CD4-positive, alpha-beta memory T cell (primary cell): Measurements from ENCODE around the gene LCN6. TPM values are rescaled to one million over a fixed set of nuclear protein-coding genes. Genes with fewer than 3 reads are reported as not detected.
A peak's percentile ranks its signal among the peaks of the same experiment; 100 is the strongest.
"Not testable (repeated sequence)": the region's sequence is repeated elsewhere in the genome, so short reads cannot be mapped to it uniquely, and the experiment has no call there.

Experiments
- CTCF ChIA-PET: fragments of 350-600 bp; sonication (Branson Sonifier 250); formaldehyde crosslinking; loops from one replicate; lab custom pipeline; 2021; ENCODE audit warnings: inconsistent platforms; ENCODE audit not compliant: partially characterized antibody; lab: Charles Lee
- POLR2A ChIA-PET: fragments of 350-600 bp; sonication (Branson Sonifier 250); formaldehyde crosslinking; loops from one replicate; lab custom pipeline; 2021; ENCODE audit not compliant: partially characterized antibody; lab: Charles Lee
- DNase-seq, 5 donors: peaks; one replicate each; pipeline versions ENCODE4 v3.0.0 to v3.0.0-alpha.2; 2020 to 2022; ENCODE audit warnings: mixed read lengths in 1 of 5
- H3K27ac ChIP-seq: one replicate; pipeline ENCODE4 v1.7.0; 2013; ENCODE audit warnings: low read depth, low read length
- H3K27me3 ChIP-seq: 2 replicates; pipeline ENCODE4 v1.7.0; 2013; ENCODE audit warnings: mild to moderate bottlenecking, low read length, moderate library complexity; ENCODE audit not compliant: insufficient read depth
- H3K36me3 ChIP-seq: 2 replicates; pipeline ENCODE4 v1.7.0; 2013; ENCODE audit warnings: mild to moderate bottlenecking, low read length, moderate library complexity; ENCODE audit not compliant: insufficient read depth
- H3K4me1 ChIP-seq: 2 replicates; pipeline ENCODE4 v1.7.0; 2013; ENCODE audit warnings: mild to moderate bottlenecking, low read length, moderate library complexity; ENCODE audit not compliant: insufficient read depth
- H3K4me3 ChIP-seq, 2 donors: one replicate each; pipeline ENCODE4 v1.7.0; 2013; ENCODE audit warnings: low read length in 2 of 2, mild to moderate bottlenecking in 1 of 2
- H3K9me3 ChIP-seq, 2 donors: one replicate each; pipeline ENCODE4 v1.7.0; 2013; ENCODE audit warnings: low read length in 2 of 2, control low read depth in 1 of 2; ENCODE audit not compliant: control insufficient read depth in 1 of 2
- H3K27ac Mint-ChIP-seq, 7 donors: one replicate each; pipeline ENCODE4 v1.8.0; 2020 to 2021; ENCODE audit warnings: mixed read lengths in 7 of 7, mild to moderate bottlenecking in 6 of 7, inconsistent platforms in 3 of 7, moderate library complexity in 3 of 7
- H3K27me3 Mint-ChIP-seq, 2 donors: one replicate each; pipeline ENCODE4 v1.8.0; 2020 to 2021; ENCODE audit warnings: mixed read lengths in 2 of 2
- H3K36me3 Mint-ChIP-seq, 2 donors: one replicate each; pipeline ENCODE4 v1.8.0; 2020 to 2021; ENCODE audit warnings: mixed read lengths in 2 of 2, inconsistent platforms in 1 of 2, mild to moderate bottlenecking in 1 of 2
- H3K4me1 Mint-ChIP-seq, 4 donors: one replicate each; pipeline ENCODE4 v1.8.0; 2020 to 2021; ENCODE audit warnings: mixed read lengths in 4 of 4, mild to moderate bottlenecking in 1 of 4
- H3K4me3 Mint-ChIP-seq, 8 donors: one replicate each; pipeline ENCODE4 v1.8.0; 2020 to 2021; ENCODE audit warnings: mixed read lengths in 8 of 8, mild to moderate bottlenecking in 7 of 8, moderate library complexity in 6 of 8, inconsistent platforms in 3 of 8
- H3K9me3 Mint-ChIP-seq, 8 donors: one replicate each; pipeline ENCODE4 v1.8.0; 2020 to 2021; ENCODE audit warnings: mixed read lengths in 8 of 8, mild to moderate bottlenecking in 5 of 8, inconsistent platforms in 3 of 8, moderate library complexity in 1 of 8
- intact Hi-C: fragments of 100-400 bp; cut with micrococcal nuclease; formaldehyde crosslinking; loops from one replicate; pipeline ENCODE4 v1.15.1; 2023
- polyA plus RNA-seq, 2 donors: library from polyadenylated mRNA; unstranded; fragments of 300-500 nt; fragmentation: Illumina TruSeq; gene quantifications; one replicate each; pipeline ENCODE4 v1.2.3, GENCODE V29; 2021
- total RNA-seq, 2 experiments: library from RNA; stranded (reverse); gene quantifications; one replicate each; pipeline ENCODE4 v1.2.3, GENCODE V29; 2021

LCN6 gene
- total and polyA plus RNA-seq, 4 experiments from 2014 or later = not detected

DNA sequence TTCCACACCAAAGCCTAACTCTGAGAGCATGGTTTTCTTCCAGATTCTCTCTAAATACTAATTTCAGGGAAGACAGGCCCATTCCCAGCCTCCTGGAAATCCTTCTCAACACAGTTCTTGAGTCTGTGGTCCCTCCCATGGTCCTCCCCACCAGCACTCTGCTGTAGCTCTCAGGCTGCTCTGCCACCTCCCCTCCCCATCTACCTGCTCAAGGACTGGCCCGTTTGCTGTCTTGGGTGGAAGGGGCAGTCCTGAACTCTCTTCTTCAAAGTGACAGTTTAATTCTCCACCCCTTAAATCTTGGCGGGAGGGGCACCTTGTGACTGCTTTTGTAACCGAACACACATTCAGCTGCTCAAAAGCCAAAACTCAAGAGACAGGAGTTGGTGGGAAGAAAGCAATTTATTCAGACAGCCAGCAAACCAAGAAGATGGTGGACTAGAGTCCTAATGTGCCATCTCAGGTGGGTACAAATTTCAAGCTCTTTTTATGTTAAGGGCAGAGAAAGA is 23.6 kb upstream of the LCN6 start:
- no peak for DNase-seq
- intact Hi-C loops = no loop called here

DNA sequence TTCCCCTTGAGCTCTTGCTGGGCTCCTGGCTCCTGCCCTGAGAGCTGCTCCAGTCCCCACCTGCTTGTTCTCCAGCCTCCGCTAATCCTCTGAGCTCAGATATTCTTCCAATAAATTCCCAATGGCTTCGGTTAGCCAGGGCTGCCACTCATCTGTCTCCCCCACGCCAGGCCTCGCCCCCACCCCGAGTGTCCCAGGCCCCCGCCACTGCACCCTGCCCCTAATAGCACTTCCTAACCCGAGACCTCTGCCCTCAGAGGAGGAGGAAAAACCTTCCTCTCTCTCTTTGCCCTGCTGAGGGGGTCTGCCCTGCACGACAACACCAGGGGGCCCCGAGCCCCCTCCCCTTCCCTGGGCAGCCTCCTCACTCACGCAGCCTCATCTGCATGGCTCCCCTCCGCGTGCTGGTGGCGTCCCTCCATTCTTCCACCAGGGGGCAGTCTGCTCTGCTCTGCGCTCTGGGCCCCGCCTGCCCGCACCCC is 21.4 kb upstream of the LCN6 start:
- no peaks in the 10 kb centered on the region for H3K27me3 ChIP-seq
- Mint-ChIP-seq H3K9me3 (peaks cover 0 to 10% (median 5%) of the 10 kb centered on the region in 8 donors), H3K27me3 (peaks cover 6 to 24% of the 10 kb centered on the region in 2 donors), H3K27ac (no peak overlapping the region), H3K4me3 (peak overlapping the region in 1 of 8 donors; percentile 54), H3K36me3 (peaks cover 0 to 1% of the 10 kb centered on the region in 2 donors), H3K4me1 (peaks cover 7 to 18% (median 11%) of the 10 kb centered on the region in 4 donors)
- peaks cover 0 to 4% of the 10 kb centered on the region in 2 donors for H3K9me3 ChIP-seq
- H3K36me3 ChIP-seq = no peaks in the 10 kb centered on the region
- intact Hi-C loops = no loop called here
- ChIA-PET POLR2A (no interaction called here), CTCF (interaction anchor here (0.6 to 1.8 kb wide), 3 partner anchors 18 to 265 kb away, joined by 3 to 6 read pairs (median 3); no protein-coding TSS in a partner anchor)
- no peak overlapping the region for H3K27ac ChIP-seq
- DNase-seq = peak in 4 of 5 donors; percentile 24 to 41 (median 36)
- H3K4me3 ChIP-seq = no peak overlapping the region
- peaks cover 5% of the 10 kb centered on the region for H3K4me1 ChIP-seq

More for the DNA sequence above, 23.6 kb upstream of the LCN6 start:
- Histone ChIP-seq H3K4me1 (no peaks in the 10 kb centered on the region), H3K4me3 (no peak overlapping the region), H3K9me3 (peaks cover 0 to 4% of the 10 kb centered on the region in 2 donors), H3K36me3 (no peaks in the 10 kb centered on the region), H3K27ac (no peak overlapping the region), H3K27me3 (no peaks in the 10 kb centered on the region)
- H3K4me1 Mint-ChIP-seq = peaks cover 3 to 6% (median 3%) of the 10 kb centered on the region in 4 donors
- peaks cover 8 to 18% of the 10 kb centered on the region in 2 donors for H3K27me3 Mint-ChIP-seq
- ChIA-PET POLR2A (no interaction called here), CTCF (interaction anchor here (1.2 to 1.6 kb wide), 2 partner anchors 10 to 17 kb away, joined by 3 to 4 read pairs; no protein-coding TSS in a partner anchor)
- H3K4me3 Mint-ChIP-seq = no peak overlapping the region
- peaks cover 0 to 10% (median 5%) of the 10 kb centered on the region in 8 donors for H3K9me3 Mint-ChIP-seq
- H3K36me3 Mint-ChIP-seq = no peaks in the 10 kb centered on the region
- H3K27ac Mint-ChIP-seq = peak overlapping the region in 1 of 7 donors; percentile 31

DNA sequence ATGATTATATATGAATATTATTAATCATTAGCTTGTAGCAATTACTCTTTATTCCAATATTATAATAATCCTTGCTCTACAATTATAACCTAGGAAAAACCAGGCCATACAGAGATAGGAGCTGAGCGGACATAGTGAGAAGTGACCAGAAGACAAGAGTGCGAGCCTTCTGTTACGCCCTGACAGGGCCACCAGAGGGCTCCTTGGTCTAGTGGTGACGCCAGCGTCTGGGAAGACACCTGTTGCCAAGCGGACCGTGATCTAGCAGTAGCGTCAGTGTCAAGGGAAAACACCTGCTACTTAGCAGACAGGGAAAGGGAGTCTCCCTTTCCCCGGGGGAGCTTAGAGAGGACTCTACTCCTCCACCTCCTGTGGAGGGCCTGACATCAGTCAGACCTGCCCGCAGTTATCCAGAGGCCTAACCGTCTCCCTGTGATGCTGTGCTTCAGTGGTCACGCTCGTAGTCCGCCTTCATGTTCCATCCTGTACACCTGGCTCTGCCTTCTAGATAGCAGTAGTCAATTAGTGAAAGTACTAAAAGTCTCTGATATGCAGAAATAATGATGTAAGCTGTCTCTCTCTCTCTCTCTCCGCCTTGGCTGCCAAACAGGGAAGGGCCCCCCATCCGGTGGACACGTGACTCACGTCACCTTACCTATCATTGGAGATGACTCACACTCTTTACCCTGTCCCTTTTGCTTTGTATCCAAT is 18.2 kb upstream of the LCN6 start:
- H3K4me3 ChIP-seq, H3K27me3 ChIP-seq, H3K27ac ChIP-seq, intact Hi-C loops, H3K9me3 Mint-ChIP-seq, H3K4me1 ChIP-seq, H3K9me3 ChIP-seq, H3K36me3 Mint-ChIP-seq, H3K36me3 ChIP-seq: not testable (repeated sequence)
- ChIA-PET CTCF (interaction anchor here (1.0 to 1.9 kb wide), 4 partner anchors 11 to 269 kb away, joined by 3 to 4 read pairs (median 4); no protein-coding TSS in a partner anchor), POLR2A (interaction anchor here (1.4 kb wide), 1 partner anchor 320 kb away, joined by 3 read pairs; the partner anchor contains the start of gene MAN1B1)
- peak; percentile 19 to 85 (median 33) for DNase-seq
- Mint-ChIP-seq H3K27ac (peak overlapping the region; percentile 42 to 91 (median 81)), H3K4me1 (peaks cover 7 to 18% (median 11%) of the 10 kb centered on the region in 4 donors), H3K27me3 (peaks cover 7 to 17% of the 10 kb centered on the region in 2 donors), H3K4me3 (peak overlapping the region in 7 of 8 donors; percentile 3 to 71 (median 56))

DNA sequence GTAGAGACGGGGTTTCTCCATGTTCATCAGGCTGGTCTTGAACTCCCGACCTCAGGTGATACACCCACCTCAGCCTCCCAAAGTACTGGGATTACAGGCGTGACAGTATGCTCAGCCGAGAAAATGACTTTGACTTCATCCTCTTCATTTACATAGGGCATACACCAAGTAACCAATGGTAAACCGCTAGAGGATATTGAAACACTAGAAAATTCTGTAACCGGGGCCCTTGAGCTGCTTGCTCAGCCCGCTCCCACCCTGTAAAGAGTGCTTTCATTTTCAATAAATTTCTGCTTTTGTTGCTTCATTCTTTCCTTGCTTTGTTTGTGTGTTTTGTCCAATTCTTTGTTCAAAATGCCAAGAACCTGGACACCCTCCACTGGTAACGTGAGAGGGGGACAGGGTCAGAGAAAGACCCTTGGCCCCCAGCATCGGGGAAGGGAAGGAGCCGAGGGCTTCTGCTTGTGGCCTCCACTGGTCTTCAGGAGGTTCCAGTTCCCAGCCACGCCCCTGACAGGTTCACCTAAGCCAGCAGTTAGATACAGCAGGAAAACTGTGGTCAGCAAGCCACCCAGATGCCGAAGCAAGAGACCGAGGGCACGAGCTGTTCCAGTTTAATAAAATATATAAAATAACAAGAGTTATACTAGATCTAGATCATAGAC is 17.6 kb upstream of the LCN6 start:
- Mint-ChIP-seq H3K4me1 (peaks cover 7 to 18% (median 11%) of the 10 kb centered on the region in 4 donors), H3K27me3 (peaks cover 7 to 17% of the 10 kb centered on the region in 2 donors), H3K27ac (peak overlapping the region in 6 of 7 donors; percentile 35 to 89 (median 73)), H3K4me3 (peak overlapping the region in 2 of 8 donors; percentile 33 to 57)
- CTCF ChIA-PET = interaction anchor here (1.3 to 1.9 kb wide), 3 partner anchors 11 to 263 kb away, joined by 3 to 4 read pairs (median 4); no protein-coding TSS in a partner anchor
- H3K27me3 ChIP-seq, intact Hi-C loops, H3K36me3 Mint-ChIP-seq, H3K4me1 ChIP-seq, H3K9me3 ChIP-seq, H3K4me3 ChIP-seq, H3K9me3 Mint-ChIP-seq, H3K36me3 ChIP-seq, POLR2A ChIA-PET, DNase-seq: not testable (repeated sequence)
- peak overlapping the region; percentile 15 for H3K27ac ChIP-seq

DNA sequence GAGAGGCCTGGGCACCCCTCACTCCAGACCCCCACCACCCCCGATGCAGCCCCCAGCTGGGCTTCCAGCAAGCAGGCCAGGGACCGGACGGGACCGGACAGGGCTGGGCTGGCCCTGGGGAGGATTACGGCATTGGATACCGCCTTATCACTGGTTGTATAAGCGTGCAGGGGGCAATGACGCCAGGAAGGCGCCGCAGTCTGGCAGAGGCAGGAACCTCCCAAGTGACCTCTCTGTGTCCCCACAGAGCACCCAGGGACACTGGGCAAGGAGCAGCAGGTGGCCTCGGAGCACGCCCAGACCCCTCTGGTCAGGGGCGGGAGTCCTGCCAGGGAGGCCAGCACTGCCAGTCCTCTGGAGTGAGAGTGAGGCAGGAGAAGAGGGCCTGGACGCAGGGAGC is 16.7 kb upstream of the LCN6 start:
- no peak overlapping the region for H3K4me3 Mint-ChIP-seq
- peaks cover 0 to 1% of the 10 kb centered on the region in 2 donors for H3K36me3 Mint-ChIP-seq
- H3K9me3 Mint-ChIP-seq = no peaks in the 10 kb centered on the region
- Histone ChIP-seq H3K27ac (no peak overlapping the region), H3K27me3 (no peaks in the 10 kb centered on the region), H3K36me3 (no peaks in the 10 kb centered on the region), H3K9me3 (no peaks in the 10 kb centered on the region), H3K4me3 (no peak overlapping the region), H3K4me1 (peaks cover 5% of the 10 kb centered on the region)
- H3K27me3 Mint-ChIP-seq = peaks cover 8 to 18% of the 10 kb centered on the region in 2 donors
- peak in 1 of 5 donors; percentile 32 for DNase-seq
- H3K27ac Mint-ChIP-seq = no peak overlapping the region
- ChIA-PET CTCF (no interaction called here), POLR2A (no interaction called here)
- peaks cover 7 to 18% (median 12%) of the 10 kb centered on the region in 4 donors for H3K4me1 Mint-ChIP-seq
- intact Hi-C loops = no loop called here

DNA sequence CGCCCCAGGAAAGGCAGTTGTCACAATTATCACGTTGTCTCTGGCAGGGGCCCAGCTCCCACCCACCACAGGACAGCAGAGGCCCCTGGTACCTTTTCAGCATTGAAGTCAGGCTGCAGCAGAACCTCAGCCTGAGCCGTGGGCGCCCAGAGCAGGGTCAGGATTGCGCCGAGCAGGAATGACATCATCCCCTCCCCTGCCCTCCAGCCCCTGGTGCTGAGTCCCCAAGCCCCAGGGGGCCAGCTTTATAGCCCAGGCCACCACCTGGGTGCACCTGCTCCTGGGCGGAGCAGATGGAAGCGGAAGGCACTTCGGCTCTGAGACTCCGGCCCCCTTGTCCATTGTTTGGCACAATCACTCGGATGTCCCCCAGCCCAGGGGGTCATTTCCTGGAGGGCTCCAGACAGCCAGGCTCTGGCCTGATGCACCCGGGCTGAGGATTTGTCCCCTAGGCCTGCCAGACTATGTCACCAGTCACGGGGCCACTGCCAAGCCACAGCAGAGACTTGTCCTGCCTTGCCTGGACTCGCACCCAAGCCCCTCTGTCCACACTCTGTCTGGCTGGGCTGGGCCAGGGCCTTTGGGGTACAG is 16.1 kb upstream of the LCN6 start, which contains the start of gene LCN15:
TSS of gene LCN15 (minus strand) at position 218 of the 591 bp plus-strand sequence. CDS start at position 188, 30 bp downstream.
- H3K4me1 ChIP-seq = peaks cover 5% of the 10 kb centered on the region
- no peak within 1 kb of the TSS for H3K27ac ChIP-seq
- H3K9me3 ChIP-seq = no peaks in the 10 kb centered on the region
- ChIA-PET CTCF (interaction anchor here (1.1 kb wide), 1 partner anchor 14 kb away, joined by 3 read pairs; no protein-coding TSS in a partner anchor), POLR2A (no interaction called here)
- no peaks in the 10 kb centered on the region for H3K36me3 ChIP-seq
- no peak within 1 kb of the TSS for H3K4me3 ChIP-seq
- Mint-ChIP-seq H3K27ac (no peak within 1 kb of the TSS), H3K4me3 (no peak within 1 kb of the TSS), H3K9me3 (no peaks in the 10 kb centered on the region), H3K4me1 (peaks cover 7 to 18% (median 12%) of the 10 kb centered on the region in 4 donors), H3K36me3 (peaks cover 0 to 1% of the 10 kb centered on the region in 2 donors), H3K27me3 (peaks cover 10 to 16% of the 10 kb centered on the region in 2 donors)
- H3K27me3 ChIP-seq = no peaks in the 10 kb centered on the region
- intact Hi-C loops = no loop called here
- peak in 1 of 5 donors; percentile 30 for DNase-seq
